ENCODE data around the gene NBPF3.

DNA sequence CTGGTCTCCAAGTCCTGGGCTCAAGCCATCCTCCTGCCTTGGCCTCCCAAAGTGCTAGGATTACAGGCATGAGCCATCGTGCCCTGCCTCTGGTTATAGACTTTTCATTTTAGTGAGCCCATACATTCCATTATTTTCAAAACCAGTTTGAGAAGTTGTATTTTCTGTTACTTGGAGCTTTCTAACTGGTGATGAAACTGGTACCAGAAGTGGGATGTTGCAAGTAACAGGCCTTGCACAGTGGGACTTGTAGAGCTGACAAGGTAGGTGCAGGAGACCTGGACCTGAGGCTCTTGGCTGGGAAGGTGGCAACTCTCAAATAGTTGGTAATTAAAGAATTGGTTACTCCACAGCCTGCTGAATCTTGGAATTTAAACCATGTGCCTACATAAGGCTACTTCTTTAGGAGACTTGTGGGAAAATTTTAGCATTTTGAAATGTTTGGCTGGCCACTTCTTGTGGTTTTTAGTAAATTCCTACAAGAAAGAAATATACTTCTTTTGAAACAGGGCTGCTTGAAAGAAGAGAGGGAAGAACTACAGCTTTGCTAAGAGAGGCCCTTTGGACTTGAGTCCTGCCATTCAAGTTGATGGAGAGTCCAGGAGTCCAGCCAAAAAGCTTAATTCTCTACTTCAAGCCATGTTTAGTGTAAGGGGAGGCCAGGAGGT is 59.5 kb downstream of the NBPF3 start:
- no peak for TF ChIP-seq FOXM1 (IDR thresholded peaks at IDR 0.05; ENCODE audit: borderline replicate concordance)
- TF ChIP-seq ZNF384 (IDR thresholded peaks at IDR 0.05) = no peak
